ENCODE results near the gene CARMIL1.

CARMIL1 gene

DNA sequence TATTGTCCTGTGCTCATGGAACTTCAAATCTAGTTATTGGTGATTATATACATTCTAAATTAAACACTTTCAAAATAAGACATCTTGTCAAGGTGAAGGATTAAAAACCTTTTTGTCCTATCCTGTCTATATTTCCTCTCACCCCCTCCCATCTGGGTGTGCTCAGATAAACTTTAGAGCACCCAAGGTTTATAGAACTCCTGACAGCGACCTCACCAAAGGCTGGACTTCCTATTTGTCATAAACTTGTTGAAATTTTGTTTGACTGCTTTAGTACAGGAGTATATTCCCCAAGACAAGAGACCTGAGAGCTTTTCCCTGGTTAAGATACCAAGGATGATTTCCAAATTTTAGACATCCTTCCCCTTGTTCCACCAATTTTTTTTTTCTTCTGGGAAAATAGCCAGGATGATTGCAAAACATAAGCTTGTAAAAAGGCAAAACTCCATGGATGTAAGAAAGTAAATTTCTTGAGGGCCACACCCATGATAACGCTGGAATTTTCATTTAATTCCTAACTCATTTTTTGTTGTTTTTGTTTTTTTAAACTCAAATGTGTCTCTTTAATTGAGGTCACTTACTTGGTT is 33.0 kb downstream of the CARMIL1 start:
- no peak for DNase-seq

GRCh38 chr6:25312703-25313102 is 33.5 kb downstream of the CARMIL1 start:
- DNase-seq = no peak

GRCh38 chr6:25314509-25315175 is 35.5 kb downstream of the CARMIL1 start:
- no peak for DNase-seq

GRCh38 chr6:25315194-25316177 is 36.3 kb downstream of the CARMIL1 start:
- DNase-seq = no peak

GRCh38 chr6:25316626-25317025 is 37.5 kb downstream of the CARMIL1 start:
- DNase-seq = no peak

DNA sequence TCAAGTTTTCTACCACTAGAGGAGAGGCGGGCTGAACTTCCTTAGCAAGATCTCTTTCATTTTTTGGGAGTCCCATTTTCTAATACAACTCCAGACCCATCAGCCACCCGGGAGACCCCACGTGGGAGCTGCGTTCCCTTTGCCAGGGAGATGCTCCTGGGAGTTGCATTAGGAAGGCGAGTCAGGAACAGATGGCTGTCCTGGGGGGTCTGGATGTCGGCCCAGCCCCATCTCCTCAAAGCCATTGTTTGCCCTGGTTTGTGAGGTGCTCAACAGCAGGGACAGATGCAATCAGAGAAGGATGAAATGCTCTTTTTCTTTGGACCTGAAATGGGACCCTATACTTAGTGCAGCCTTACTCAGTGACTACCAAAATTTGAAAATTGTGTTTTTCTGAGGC is 39.4 kb downstream of the CARMIL1 start:
- DNase-seq = no peak

DNA sequence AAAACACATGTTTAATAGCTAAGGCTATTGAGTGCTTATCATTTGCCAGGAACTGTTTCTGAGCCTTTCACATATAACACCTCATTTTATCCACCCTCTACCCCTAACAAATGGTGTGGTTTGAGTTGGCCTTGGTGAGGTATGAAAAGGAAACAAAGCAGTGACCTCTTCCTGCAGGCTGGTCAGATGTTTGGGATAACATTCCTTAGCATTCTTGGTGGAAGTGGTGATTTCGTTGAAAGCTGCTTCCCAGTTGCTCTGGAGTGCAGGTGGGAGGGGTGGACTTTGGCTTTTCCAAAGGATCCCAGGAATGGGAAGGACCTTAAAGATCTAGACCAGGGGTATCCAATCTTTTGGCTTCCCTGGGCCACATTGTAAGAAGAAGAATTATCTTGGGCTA is 41.3 kb downstream of the CARMIL1 start:
- no peak for DNase-seq

DNA sequence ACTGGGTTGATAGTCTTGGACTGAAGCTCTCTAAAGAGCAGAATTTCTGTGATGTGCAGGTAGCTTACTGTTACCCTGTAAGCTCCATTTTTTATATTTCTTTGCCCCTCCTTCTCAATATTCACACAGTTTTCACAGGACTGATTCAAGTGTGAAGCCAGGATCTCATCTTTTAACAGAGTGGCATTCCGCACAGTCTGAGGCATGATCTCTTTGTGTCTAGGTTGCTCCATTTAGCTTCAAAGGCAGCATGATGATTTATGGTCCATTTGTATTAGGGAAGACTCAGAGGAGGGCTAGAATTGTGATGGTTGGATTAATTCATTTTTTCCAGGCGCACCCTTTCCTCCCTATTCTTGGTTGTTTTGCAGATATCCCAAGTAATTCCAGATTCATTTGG is 43.5 kb downstream of the CARMIL1 start:
- DNase-seq = no peak

GRCh38 chr6:25324066-25324762 is 45.0 kb downstream of the CARMIL1 start:
- DNase-seq = no peak

- no peak for DNase-seq
These were observed 47.0 kb downstream of the CARMIL1 start for GRCh38 chr6:25326126-25326525.

DNA sequence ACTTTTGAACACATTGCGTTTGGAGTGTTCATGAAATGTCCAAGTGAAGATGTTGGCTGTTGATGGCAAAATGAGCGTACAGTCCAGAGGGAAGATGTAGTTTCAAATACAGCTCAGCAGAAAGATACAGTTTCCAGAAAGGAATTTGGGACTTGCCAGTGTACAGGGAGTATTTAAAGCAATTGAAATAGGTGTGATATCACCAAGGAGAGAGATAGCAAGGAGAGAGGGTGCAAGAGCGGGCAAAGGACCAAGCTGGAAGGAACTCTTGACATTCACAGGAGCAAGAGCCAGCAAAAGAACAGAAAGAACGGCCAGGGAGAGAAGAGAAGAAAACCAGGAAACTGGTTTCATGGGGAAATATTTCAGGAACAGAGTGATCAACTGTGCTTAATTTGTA is 47.8 kb downstream of the CARMIL1 start:
- no peak for DNase-seq

- no peak for DNase-seq
These were observed 48.3 kb downstream of the CARMIL1 start for GRCh38 chr6:25327432-25327831.

DNA sequence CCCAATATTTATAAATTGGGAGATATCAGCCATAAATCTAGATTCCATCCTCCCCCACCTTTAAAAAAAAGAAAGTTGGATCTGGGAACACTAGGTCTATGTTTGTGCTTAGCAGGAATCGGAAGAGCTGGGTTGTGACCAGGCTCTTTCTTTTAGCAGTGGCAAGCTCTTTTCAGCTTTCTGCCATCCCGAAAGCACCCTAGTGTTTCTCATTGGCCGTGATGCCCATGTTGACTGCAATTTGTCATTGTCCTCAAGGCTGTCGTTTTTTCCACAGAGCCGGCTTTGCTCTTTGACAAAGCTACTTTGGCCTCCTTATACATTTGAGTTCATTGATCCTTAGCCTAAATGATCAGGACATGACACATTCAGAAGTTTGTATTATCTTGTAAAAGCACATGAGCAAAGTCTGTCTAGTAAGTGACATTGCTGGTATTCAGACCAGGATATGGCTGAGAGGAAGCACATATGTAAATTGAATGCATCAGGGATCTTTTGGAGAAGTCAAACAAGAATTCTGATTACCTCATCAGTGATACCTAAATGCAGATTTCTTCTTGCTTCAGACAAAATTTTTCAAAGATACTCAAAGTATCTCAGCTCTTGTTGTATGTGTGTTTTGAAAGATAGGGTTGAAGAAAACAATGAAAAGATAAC is 50.1 kb downstream of the CARMIL1 start:
- no peak for DNase-seq

DNA sequence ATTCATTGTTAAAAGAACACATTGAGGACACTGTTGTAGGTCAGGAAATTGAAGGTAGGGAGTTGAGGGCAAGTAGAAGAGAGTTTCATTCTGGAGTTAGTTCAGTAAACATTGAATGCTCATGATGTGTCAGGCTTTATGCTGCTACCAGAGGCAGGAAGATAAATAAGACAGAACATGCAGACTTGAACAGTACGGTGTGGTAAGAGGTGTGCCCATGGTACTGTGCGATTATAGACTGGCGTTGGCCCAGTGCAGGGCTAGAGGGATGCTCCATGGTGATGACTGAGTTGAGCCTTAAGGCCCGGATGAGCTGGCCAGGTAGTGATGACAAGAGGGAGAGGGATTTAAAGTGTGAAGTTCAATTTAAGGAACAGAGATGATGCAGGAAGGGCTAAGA is 50.8 kb downstream of the CARMIL1 start:
- no peak for DNase-seq

DNA sequence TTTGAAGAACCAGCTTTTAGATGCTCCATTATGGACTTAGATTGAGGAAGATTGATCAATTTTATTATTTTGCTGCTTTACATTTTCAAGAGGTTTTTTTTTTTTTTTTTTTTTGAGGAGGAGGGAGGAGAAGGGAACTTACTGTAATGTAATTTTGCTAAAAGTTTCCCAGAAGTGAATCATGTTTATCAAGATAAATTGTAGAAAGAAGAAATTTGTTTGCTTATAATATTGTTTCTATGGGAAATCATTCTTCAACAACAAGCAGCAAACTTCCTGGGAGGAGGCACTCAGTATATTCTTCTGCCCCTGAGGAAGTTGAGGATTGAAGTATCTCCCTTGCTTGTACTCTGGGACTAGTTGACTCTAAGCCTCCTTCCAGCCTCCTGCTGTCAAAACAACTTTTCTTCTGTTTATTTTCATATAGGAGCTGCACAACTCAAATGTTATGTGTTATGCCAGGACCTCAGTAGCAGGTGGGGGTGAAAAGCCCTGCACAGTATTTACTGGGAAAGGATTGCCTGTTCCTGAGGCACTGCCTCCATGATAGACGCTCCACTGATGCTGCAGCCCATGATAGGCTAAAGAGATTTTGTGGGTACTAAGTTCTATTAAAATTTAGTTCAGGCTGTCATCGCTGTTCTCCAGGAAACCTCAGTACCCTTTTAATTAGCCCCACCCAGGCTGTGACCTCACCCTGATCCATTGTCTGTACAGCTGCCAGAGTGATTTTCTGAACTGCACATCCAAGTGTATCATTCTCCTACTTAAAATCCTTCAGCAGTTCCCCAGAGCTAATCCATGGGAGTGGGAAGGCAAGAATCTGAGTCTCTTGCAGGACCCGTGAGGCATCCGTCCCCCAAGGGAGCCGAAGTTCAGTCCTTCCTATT is 51.9 kb downstream of the CARMIL1 start:
- no peak for DNase-seq

- no peak for DNase-seq
These were observed 53.0 kb downstream of the CARMIL1 start for GRCh38 chr6:25332165-25332564.

DNA sequence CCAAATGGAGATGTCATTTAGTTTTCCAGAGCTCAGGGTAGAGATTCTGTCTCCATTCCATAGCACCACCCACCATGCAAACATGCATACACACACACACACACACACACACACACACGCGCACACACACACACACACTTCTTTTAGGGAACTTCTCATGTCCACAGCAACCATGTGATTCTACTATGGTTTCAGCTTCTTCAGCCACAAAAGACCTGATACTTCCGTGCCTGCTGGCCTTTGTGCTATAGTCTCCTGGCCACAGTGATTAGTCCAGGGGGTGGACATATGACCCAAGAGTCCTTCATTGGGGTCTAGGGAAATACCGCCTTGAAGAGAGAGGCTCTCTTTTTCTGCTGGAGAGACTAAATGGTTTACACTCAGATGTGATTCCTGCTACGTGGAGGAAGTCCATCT is 53.5 kb downstream of the CARMIL1 start:
- no peak for DNase-seq

GRCh38 chr6:25333471-25333870 is 54.3 kb downstream of the CARMIL1 start:
- no peak for DNase-seq

GRCh38 chr6:25334793-25335192 is 55.6 kb downstream of the CARMIL1 start:
- DNase-seq = no peak

- no peak for DNase-seq
These were observed 57.8 kb downstream of the CARMIL1 start for GRCh38 chr6:25336996-25337395.

DNA sequence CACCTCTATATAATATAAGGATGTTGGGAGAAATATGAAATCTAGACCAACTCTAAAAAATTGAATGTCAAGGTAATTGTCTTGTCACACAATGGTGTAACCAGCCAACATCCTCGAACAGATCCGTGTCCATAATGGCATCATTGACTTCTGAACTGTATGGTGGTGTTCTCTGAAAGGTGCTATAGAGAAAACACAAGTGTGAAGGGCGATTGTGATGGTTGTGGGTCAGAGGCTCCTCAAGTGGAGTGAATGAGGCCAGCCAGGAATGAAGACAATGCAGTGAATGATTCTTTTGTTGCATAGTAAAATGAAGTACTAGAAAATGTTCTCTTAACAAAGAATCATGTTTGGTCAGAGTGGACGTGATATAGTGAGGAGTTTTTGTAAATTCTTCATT is 58.3 kb downstream of the CARMIL1 start:
- DNase-seq = no peak

Data from cortex of kidney (tissue), 1 donor.